Midbrain (tissue), 1 donor: ENCODE results near the gene RALB.

ENCODE experiments used
- DNase-seq: peaks from one replicate; lab custom pipeline; 2025; lab: John Stamatoyannopoulos, UW

RALB gene

DNA sequence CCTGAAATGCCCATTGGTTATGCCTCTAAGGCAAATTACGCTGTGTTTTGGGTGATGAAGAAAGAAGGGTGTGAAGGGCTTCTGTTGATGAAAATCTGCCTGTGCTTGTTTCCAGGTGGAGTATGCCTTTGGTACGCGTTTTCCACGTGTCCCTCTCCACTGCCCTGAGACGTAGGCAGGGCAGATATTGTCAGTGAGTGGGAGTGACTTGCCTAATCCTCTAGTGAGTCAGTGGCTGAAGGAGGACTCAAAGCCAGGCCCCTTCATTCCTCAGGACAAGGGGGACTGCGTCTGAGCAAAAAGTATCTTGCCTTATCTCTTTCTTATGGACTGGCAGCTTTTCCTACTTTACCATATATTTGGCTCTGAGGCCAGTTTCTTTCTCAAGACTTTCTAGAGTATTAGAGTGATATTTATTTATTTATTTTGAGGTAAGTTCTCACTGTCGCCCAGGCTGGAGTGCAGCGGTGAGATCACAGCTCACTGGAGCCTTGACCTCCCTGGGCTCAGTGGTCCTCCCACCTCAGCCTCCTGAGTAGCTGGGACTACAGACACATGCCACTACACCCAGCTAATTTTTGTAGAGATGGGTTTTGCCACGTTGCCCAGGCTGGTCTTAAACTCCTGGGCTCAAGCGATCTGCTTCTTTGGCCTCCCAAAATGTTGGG lies 10.2 kb downstream of the RALB start:
- DNase-seq = no peak

DNA sequence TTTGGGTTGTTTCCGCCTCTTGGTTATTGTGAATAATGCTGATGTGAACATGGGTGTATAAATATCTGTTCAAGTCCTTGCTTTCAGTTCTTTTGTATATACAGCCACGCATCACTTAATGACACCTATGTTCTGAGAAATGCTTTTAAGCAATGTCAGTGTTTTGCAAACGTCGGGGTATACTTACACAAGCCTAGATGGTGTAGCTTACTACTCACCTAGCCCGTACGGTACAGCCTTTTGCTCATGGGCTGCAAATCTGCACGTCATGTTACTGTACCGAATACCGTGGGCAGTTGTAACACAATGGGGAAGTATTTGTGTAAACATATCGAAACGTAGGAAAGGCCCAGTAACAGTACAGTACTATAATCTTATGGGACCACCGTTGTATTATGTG lies 12.4 kb downstream of the RALB start:
- no peak for DNase-seq

DNA sequence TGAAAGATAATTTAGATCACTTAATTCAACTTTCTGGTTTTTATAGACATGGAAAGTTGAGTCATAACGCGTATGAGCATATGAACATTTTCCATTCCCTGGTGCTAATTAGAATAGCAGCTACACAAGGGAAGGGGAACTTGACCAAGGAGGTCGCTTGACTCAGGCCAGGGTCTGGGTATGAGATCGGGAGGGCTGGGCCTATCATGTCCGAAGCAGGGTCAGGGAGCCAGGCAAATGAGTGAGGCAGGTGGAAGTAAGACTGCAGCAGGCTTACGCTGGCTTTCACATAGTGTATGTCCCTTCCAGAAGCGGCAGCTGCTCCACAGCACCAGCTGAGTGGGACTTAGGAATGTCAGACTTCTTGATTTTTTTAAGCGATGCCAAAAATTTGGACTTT lies 14.7 kb downstream of the RALB start:
- no peak for DNase-seq

DNA sequence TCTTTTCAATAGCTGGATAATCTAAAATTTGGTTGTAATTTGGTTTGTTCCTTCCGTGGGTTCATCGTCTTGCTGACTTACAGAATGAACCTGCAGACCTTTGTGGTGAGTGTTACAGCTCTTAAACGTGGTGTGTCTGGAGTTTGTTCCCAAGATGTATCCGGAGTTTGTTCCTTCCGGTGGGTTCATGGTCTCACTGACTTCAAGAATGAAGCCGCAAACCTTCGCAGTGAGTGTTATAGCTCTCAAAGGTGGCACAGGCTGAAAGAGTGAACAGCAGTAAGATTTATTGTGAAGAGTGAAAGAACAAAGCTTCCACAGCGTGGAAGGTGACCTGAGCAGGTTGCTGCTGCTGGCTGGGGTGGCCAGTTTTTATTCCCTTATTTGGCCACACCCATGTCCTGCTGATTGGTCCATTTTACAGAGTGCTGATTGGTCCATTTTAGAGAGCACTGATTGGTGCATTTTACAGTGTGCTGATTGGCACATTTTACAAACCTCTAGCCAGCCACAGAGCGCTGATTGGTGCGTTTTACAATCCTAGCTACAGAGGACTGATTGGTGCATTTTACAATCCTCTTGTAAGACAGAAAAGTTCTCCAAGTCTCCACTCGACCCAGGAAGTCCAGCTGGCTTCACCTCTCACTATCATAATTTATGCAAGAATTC lies 16.6 kb downstream of the RALB start:
- no peak for DNase-seq

DNA sequence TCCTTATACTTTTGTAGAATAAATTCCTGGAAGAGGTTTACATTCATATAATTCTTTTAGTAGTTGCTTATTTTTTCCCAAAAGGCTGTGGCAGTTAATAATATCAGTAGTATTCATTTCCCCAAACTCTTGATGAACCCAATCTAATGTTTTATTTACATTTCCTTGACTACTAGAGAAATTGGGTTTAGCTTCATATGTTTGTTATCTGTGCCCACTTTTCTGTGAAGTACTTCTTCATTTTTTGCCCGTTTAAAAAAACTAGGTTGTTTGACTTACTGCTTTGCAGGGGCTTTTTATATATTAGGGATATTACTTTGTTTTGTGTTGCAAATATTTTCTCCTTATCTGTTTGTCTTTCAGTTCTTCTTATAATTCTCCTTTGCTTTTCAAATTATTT lies 17.2 kb downstream of the RALB start:
- no peak for DNase-seq

DNA sequence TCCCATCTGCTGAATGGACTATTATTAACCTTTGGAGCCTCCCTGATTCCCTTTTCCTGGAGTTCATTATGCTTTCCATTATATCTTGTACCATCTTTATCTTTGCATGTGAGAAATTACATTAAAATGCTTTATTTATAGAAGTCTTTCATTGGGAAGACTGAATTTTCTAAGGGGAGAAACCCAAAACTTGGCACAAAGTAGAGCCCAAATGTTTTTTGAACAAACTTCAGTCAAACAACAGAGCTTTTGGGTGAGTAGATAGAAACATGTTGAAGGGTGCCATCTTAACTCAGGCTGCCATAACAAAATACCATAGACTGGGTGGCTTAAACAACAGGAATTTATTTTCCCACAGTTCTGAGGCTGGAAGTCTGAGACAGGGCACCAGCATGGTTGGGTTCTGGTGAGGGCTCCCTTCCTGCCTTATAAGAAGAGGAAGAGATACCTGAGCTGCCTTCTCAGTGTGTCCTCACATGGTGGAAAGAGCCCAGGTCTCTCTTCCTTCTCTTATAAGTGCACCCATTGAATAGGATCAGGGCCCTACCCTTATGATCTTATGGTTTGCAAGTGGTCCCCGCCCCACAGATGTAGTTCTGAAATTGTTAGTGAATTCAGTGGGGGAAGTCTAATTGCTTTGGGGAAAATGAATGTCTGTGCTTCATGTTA lies 19.2 kb downstream of the RALB start:
- DNase-seq = no peak

DNA sequence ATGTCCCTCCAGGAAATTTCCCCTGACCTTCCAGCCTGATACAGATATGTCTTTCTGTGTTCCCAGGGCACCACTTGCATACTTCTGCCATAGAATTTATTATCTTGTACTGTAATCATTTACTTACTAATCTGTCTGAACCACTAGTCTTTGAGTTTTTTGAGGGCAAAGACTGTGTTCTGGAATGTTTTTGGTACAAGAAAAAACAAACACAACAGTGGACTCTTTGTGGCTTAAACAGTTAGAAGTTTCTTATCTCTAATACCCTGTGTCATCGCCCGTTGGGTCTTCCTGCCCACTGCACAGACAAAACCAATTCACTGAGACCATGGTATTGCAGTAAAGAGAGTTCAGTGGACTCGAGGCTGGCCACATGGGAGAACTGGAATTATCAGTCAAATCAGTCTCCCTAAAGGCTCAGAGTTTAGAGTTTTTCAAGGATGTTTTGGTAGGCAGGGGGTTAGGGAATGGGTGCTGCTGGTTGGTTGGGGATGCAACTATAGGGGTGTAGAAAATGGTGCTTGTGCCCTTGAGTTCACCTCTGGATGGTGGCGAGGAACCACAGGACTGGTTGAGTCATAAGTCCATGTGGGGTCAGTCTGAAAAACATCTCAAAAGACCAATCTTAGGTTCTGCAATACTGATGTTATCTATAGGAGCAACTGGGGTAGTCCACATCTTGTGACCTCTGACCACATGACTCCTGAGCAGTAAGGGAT lies 20.3 kb downstream of the RALB start:
- DNase-seq = no peak

DNA sequence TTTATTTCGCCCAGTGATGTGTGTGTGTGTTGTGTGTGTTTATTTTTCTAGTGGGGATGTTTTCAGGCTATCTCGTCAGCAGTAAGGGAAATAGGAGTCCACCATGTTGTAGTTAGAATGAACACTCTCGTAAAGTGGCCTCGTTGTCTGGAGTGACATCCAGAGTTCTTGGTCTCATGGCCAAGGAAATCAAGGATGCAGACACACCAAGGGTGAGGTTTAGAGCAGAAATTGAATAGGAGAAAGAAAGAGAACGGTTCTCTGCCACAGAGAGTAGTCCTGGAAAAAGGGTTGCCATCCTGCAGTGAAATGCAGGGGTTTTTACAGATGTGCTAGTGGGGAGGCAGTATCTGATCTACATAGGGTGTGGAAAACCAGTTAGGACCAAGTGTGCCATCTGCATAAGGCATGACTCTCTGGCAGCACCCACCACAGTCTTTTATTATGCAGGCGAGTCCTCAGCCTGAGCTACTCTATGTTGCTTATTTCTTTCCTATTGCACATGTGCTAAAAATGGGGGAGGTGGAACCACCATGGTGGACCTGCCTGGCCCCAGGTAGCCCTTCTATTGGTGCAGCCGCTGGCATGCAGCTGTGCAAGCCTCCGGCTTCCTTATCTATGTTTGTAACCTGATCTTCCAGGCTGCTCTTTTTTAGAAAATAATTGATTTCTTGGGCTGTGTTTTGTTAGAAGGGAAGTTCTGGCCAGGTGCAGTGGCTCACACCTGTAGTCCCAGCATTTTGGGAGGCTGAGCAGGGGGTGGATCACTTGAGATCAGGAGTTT lies 23.2 kb downstream of the RALB start:
- DNase-seq = no peak

DNA sequence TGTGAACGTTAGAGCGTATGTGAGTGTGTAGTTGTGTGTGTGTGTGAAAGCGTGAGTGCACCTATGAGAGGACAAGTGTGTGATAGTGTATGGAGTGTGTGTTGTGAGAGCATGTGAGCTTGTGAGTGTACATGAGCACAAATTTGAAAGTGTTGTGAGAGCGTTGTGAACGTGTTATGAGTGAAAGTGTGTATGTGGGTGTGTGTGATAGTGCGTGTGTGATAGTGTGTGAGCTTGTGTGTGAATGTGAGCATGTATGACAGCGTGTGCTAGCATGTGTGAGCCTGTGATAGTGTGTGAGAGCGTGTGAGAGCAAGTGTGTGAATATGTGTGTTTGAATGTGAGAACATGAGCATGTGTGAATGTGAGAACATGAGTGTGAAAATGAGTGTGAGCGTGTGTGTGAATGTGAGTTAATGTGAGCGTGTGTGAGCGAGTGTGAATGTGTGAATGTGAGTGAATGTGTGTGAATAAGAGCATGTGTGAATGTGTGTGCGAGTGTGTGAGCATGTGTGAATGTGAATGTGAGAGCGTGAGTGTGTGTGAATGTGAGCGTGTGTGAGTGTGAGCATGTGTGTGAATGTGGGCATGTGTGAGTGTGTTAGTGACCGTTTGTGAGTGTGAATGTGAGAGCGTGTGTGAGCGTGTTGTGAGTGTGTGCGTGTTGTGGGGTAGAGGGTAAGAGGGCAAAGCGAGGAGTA lies 25.0 kb downstream of the RALB start:
- DNase-seq = no peak

DNA sequence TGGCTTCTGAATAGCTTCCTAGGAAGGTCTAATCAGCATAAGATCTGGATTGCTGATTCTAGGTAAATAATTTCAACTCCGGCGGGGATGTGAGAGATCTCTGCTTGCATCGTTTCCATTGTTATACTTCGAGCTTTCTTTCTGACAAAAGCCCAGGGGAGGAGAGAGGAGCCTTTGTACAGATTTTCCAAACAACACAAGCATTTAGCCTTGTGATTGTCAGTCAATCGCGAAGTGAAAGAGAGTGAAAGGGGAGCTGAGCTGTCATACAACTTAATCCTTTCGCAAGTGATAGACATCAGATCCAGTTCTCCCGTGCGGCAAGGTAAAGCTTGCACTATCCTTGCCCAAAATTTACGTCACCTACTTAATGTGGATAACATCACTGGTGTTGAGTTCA lies 26.2 kb downstream of the RALB start:
- peak; percentile 26 for DNase-seq

DNA sequence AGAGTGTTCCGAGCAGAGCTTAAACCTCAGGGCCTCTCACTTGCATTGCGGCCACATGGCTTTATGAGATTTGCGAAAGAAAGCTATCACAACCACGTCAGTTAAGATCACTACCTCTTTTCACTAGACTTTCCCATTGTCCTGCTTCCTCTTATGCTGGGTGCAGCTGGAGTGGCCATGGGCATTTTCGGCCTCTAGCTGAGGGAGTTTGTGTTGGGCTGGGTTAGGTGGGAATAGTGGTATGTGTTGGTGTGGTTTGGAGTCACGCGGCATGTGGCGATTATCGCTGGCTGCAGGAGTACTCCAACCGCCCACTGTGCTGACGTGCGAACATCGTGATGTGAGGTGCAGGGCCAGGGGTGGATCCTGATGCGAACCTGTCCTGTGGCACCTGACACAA lies 27.1 kb downstream of the RALB start:
- DNase-seq = no peak

DNA sequence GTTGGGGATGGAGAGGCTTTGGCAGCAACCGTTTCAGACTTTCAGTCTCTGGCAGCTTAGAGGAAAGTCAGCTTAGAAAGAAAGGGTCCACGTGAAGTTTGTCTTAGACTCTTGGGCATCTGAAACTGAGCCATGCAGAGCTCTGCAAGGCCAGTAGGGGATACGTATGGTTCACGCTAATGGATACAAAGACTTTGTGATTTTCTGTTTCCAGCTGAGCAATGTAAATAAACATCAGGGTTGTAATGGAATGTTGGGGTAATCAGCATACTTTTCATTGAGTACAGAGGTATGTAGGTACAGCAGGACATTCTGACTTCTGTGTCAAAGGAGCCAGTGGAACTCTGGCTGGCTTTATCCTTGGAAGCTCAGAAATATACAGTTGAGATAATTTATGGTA lies 31.0 kb downstream of the RALB start:
- DNase-seq = no peak

DNA sequence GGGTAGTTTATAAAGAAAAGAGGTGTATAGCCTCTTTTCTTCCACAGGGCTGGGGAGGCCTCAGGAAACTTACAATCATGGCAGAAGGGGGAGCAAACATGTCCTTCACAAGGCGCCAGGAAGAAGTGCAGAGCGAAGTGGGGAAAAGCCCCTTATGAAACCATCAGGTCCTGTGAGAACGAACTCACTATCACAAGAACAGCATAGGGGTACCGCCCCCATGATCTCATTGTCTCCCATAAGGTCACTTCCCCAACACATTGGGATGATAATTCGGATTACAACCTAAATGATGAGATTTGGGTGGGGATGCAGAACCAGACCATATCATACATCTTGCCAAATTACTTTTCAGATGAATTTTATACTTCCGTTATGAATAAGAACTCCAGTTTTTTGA lies 32.4 kb downstream of the RALB start:
- no peak for DNase-seq

DNA sequence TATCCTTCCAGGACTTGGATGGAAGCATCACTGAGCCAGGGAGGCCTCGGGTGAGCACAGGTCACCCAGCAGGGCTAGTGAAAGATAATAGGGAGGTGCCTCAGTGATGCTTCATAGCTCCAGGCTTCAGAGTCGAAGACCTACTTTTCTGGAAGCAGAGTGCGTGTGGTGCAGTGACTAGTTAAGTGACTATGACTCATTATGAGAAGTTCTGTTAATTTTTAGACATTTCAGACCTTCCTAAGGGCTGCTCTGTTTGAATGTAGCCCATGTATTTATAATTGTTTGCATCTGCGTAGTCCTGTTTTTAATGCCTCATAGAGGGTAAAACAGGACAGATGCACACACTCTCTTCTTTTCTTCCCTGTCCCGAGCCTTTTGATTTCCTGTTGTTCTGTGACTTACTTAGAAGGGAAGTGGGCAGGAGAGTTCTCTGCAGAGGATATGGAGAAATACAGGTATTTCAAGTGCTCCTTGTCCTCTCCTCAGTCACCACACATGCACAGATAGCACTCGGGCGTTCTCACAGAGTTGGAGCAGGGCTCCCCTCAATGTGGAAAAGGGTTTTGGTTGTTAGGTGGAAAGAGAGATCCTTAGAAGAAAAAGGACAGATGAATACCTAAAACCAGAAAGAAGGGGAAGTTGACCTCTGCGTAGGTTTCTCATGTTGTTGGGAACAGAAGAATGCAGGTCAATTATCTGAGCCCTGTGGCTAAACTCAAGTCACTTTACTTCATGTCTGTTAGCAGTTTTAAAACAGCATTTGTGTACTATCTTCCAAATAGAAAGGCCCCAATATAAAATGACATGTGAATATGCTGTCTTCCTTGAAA lies 34.7 kb downstream of the RALB start:
- no peak for DNase-seq

DNA sequence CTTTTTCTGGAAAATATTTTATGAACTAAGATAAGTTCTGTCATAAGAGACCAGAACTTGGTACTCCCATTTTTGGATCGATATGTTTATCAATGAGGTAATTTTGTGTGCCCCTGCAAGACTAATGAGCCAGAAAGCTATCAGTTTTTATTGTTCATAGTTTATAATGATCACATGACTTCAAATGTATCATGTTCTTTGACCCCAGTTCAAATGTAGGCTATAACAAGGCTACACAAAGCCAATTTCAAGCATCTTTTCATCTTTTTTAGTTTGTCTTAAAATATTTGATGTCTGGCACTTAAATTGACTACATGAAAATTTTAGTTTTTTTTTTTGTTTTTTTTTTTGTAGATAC lies 35.3 kb downstream of the RALB start:
- no peak for DNase-seq

DNA sequence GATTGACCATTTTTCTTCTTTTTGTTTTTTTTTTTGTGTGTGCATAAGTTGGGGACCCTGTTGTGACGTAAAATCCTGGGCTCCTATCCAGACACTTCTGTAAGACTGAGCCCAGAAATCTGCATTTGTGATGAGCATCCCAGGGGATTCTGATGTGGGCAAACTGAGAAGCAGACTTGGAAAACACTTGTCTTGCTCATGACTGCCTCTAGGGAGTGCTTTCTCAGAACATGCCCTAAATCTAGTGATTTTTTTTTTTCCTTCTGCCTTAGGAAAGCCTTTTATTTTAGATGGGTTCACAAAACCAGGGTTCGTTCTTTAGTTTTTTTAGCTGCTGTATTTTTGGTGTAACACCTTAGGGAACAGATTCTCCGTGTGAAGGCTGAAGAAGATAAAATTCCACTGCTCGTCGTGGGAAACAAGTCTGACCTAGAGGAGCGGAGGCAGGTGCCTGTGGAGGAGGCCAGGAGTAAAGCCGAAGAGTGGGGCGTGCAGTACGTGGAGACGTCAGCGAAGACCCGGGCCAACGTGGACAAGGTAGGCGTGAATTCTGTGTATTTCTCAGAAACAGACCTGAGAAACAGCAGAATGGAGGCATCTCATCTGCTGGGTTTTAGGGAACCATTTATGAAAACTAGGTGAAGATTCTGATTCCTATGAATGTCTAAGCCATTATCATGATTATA lies 36.7 kb downstream of the RALB start:
- DNase-seq = no peak

DNA sequence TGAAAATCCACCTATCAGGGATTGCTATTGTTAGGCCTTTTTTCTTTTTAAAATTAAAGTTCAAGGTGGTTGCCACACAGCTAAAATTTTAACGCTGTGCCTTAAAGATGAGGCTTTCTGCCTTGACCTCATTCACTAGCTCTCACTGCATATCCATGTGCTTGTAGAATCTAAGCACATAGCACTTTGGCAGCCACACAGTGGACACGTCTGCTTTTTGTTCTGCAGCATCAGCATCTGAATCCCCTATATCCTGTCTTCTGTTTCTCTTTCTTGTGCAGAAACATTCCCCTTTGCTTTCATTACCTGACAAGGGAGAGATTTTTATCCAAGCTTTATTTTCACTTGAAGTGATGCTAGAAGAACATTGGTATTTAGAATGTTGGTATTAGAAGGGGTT lies 38.1 kb downstream of the RALB start:
- no peak for DNase-seq

DNA sequence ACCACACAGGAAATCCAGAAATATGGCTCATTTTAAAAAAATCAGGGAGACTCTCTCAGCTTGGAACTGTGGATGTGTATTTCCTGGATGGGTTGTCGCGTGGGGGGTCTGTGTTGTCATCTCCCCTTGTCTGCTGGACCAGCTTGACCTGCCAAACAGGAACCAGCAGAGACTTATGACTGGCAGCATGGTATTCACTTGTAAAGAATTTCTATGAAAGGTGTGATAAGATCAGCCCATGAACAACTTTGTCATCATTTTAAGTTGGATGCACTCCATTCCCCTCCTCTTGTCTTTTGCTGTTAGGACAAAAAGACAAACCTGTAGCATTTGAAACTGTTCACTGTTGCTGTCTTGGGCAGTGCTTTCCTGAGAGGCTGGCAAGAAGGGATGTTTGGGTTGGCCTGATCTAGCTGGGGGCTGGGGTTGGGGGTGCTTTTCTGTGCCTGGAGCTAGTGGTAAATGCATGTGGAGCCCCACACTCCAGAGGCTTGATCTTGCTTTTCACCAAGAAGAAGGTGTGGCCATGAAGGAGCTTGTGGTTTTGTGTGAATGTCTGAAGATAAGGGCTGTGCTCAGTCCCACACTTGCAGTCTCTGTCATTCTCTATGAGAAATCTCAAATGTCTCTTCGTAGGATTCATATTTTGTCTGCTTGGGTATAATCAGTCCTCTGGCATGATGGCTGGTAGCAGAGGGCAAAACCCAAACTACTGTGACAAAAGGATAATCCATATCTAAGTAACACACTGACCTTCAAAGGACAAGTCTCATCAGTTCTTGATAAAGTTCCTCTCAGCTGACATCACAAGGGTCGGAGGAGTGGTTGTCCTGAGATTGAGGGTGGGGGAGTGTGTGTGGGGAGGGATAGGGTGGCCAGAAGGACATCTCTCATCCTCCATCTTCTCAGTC lies 39.0 kb downstream of the RALB start:
- no peak for DNase-seq
